Measurements from ENCODE around the gene TNNC1. TPM values are rescaled to one million over a fixed set of nuclear protein-coding genes. Genes with fewer than 3 reads are reported as not detected.

Gene TNNC1
- total and polyA plus RNA-seq, 9 of the 15 experiments (the other 6 are each of a cell fraction or from before 2014, with no cell fraction given): 0.08 to 0.85 (median 0.42) TPM; not detected in 4

GRCh38 chr3:52452126-52452525 is 1.7 kb downstream of the TNNC1 start:
- Histone ChIP-seq H3K4me2 (ENCODE audit: insufficient read depth, low read length) (no peak overlapping the region), H3K27me3 (ENCODE audit: control insufficient read depth in 2 of 2, insufficient read depth in 2 of 2, low read length in 2 of 2) (no peaks in the 10 kb centered on the region), H3K4me1 (replicated peaks in 1 of 2; ENCODE audit: control insufficient read depth in 2 of 2, insufficient read depth in 2 of 2, low read length in 2 of 2) (peaks cover 19 to 51% of the 10 kb centered on the region in 2 experiments; a peak in 4 of 5 replicates), H3K27ac (ENCODE audit: extremely low read depth, low read depth, low read length) (no peak overlapping the region), H3K9me3 (replicated peaks; ENCODE audit: control insufficient read depth, insufficient read depth, low read depth, low read length) (no peaks in the 10 kb centered on the region), H4K20me1 (replicated peaks; ENCODE audit: control insufficient read depth, insufficient read depth, low read length) (no peaks in the 10 kb centered on the region), H3K9ac (ENCODE audit: insufficient read depth in 1 of 2, low read depth in 2 of 2, low read length in 2 of 2) (no peak overlapping the region), H3K79me2 (ENCODE audit: control insufficient read depth, insufficient read depth, low read length) (peaks cover 20% of the 10 kb centered on the region), H3K9me1 (ENCODE audit: control insufficient read depth, insufficient read depth, low read length) (no peaks in the 10 kb centered on the region), H2AFZ (ENCODE audit: low read depth, low read length) (no peak overlapping the region), H3K4me3 (no peak overlapping the region), H3K36me3 (ENCODE audit: control insufficient read depth, insufficient read depth, low read length) (peaks cover 3% of the 10 kb centered on the region; the same call in 1 of the 3 replicates)
- in situ Hi-C loops (cut with MboI) (no loop called here), intact Hi-C loops (cut with micrococcal nuclease) (loop anchor here (10.0 kb wide), 1 partner anchor 233 kb away; the partner anchor contains the start of genes GNL3 and PBRM1)
- WGBS (ENCODE audit: insufficient coverage, low coverage, missing lambda C conversion rate): 92% methylated on average over 4 of the region's 6 CpGs
- no peak for DNase-seq (ENCODE audit: extremely low read depth in 1 of 4, low spot score in 3 of 4)
- ATAC-seq: no peak
- no TSS peak for BruUV-seq (replicated peaks)
- TF ChIP-seq SUPT5H (IDR thresholded peaks at IDR 0.05) (no peak), SRSF1 (IDR thresholded peaks at IDR 0.05; ENCODE audit: low read depth, low read length) (no peak), ZBED1 (IDR thresholded peaks at IDR 0.05) (no peak), ZNF785 (CRISPR knock-in tag; IDR thresholded peaks at IDR 0.05) (no peak), TCF3 (CRISPR knock-in tag; IDR thresholded peaks at IDR 0.05) (no peak), ZKSCAN8 (CRISPR knock-in tag; IDR thresholded peaks at IDR 0.05) (no peak), ZNF232 (CRISPR knock-in tag; IDR thresholded peaks at IDR 0.05) (no peak), BRD9 (IDR thresholded peaks at IDR 0.05; ENCODE audit: low read depth, partially characterized antibody) (no peak), HMG20B (CRISPR knock-in tag; IDR thresholded peaks at IDR 0.05) (no peak), HNRNPUL1 (IDR thresholded peaks at IDR 0.05; ENCODE audit: low read length) (no peak), HNRNPH1 (optimal IDR thresholded peaks at IDR 0.05; ENCODE audit: low read depth, low read length) (no peak), ZNF282 (CRISPR knock-in tag; IDR thresholded peaks at IDR 0.05) (no peak), ID3 (CRISPR knock-in tag; IDR thresholded peaks at IDR 0.05) (no peak), ID3 (tag; IDR thresholded peaks at IDR 0.05) (no peak), SNIP1 (IDR thresholded peaks at IDR 0.05; ENCODE audit: low read depth) (no peak), ARHGAP35 (IDR thresholded peaks at IDR 0.05; ENCODE audit: partially characterized antibody) (no peak), TEAD1 (CRISPR knock-in tag; IDR thresholded peaks at IDR 0.05) (no peak), HMGXB4 (CRISPR knock-in tag; IDR thresholded peaks at IDR 0.05) (no peak), MEF2A (IDR thresholded peaks at IDR 0.05; ENCODE audit: control insufficient read depth, low read depth, low read length) (no peak), HOMEZ (CRISPR knock-in tag; IDR thresholded peaks at IDR 0.05) (no peak), MCM2 (IDR thresholded peaks at IDR 0.05; ENCODE audit: low read depth) (no peak)
- FAIRE-seq: no peak
- CTCF ChIA-PET (ENCODE audit: low intra/inter-chr PET ratio): no interaction called here
- POLR2A ChIA-PET: interaction anchor here (0.6 to 1.0 kb wide), 2 partner anchors 16 to 17 kb away, joined by 3 to 4 read pairs; no protein-coding TSS in a partner anchor

Measured in K562 (cell line).